ENCODE measurements around the gene POLDIP2. TPM values are rescaled to one million over a fixed set of nuclear protein-coding genes. Genes with fewer than 3 reads are reported as not detected.

The POLDIP2 gene
- total and polyA plus RNA-seq, 2 of the 13 experiments (the other 11 are each of a cell fraction or from before 2014, with no cell fraction given) = 85.9 to 114 TPM

GRCh38 chr17:28368306-28368831 is 11.0 kb upstream of the POLDIP2 start (continued):
- TF ChIP-seq ZNF687 (CRISPR knock-in tag; IDR thresholded peaks at IDR 0.05) (peak; percentile 67), ZFP36 (IDR thresholded peaks at IDR 0.05; ENCODE audit: borderline replicate concordance, low read depth, low read length, partially characterized antibody) (no peak), ZC3H4 (CRISPR knock-in tag; IDR thresholded peaks at IDR 0.05; ENCODE audit: borderline replicate concordance) (no peak), FOXO4 (CRISPR knock-in tag; conservative IDR thresholded peaks at IDR 0.05) (no peak), ZNF605 (CRISPR knock-in tag; IDR thresholded peaks at IDR 0.05) (no peak), ZNF580 (CRISPR knock-in tag; IDR thresholded peaks at IDR 0.05; ENCODE audit: borderline replicate concordance, low read depth) (no peak), MYNN (CRISPR knock-in tag; IDR thresholded peaks at IDR 0.05; ENCODE audit: low read depth) (no peak), FOSL2 (CRISPR knock-in tag; IDR thresholded peaks at IDR 0.05) (peak; percentile 63; the same call in 1 of the 2 replicates), TBP (CRISPR knock-in tag; IDR thresholded peaks at IDR 0.05) (no peak), ZNF660 (CRISPR knock-in tag; IDR thresholded peaks at IDR 0.05; ENCODE audit: borderline replicate concordance, low read depth) (no peak), THAP7 (CRISPR knock-in tag; IDR thresholded peaks at IDR 0.05) (no peak), SATB2 (CRISPR knock-in tag; IDR thresholded peaks at IDR 0.05) (no peak), BCL3 (CRISPR knock-in tag; IDR thresholded peaks at IDR 0.05) (no peak), HOXD1 (CRISPR knock-in tag; IDR thresholded peaks at IDR 0.05) (peak; percentile 99), ZFY (CRISPR knock-in tag; IDR thresholded peaks at IDR 0.05) (0 out of 2 replicates have a peak, but pooled peaks have one; percentile 49), ZSCAN9 (CRISPR knock-in tag; IDR thresholded peaks at IDR 0.05; ENCODE audit: borderline replicate concordance) (no peak), FUBP1 (CRISPR knock-in tag; IDR thresholded peaks at IDR 0.05; ENCODE audit: borderline replicate concordance) (no peak), ZBTB14 (CRISPR knock-in tag; IDR thresholded peaks at IDR 0.05) (no peak), KLF6 (CRISPR knock-in tag; IDR thresholded peaks at IDR 0.05) (no peak)
